Vagina (tissue), 2 donors: Measurements from ENCODE around the gene GABARAPL2. TPM values are rescaled to one million over a fixed set of nuclear protein-coding genes. Genes with fewer than 3 reads are reported as not detected.

Experiments
- DNase-seq, 2 donors: peaks; one replicate each; pipeline ENCODE4 v3.0.0-alpha.2; 2017; ENCODE audit errors: extremely low spot score in 2 of 2
- H3K27ac ChIP-seq: fragments of 200-600 bp; sonication (generic); one replicate; pipeline ENCODE4 v1.5.1; 2019
- H3K27me3 ChIP-seq: fragments of 200-600 bp; sonication (generic); one replicate; pipeline ENCODE4 v1.5.1; 2019
- H3K36me3 ChIP-seq, 2 donors: fragments of 200-600 bp; sonication (generic); one replicate each; pipeline ENCODE4 v1.5.1; 2017 to 2019
- H3K4me1 ChIP-seq: fragments of 200-600 bp; sonication (generic); one replicate; pipeline ENCODE4 v1.5.1; 2019
- H3K4me3 ChIP-seq, 2 donors: fragments of 200-600 bp; sonication (generic); 1 replicate in 1 of 2; 2 replicates in 1 of 2; pipeline ENCODE4 v1.5.1; 2016 to 2019
- H3K9me3 ChIP-seq: fragments of 200-600 bp; sonication (generic); one replicate; pipeline ENCODE4 v1.5.1; 2019
- POLR2A ChIP-seq, 2 donors: fragments of 450-650 bp; IDR thresholded peaks; one replicate each; pipeline ENCODE4 v1.6.1; 2017; ENCODE audit warnings: antibody characterized with exemption in 2 of 2, mild to moderate bottlenecking in 2 of 2, moderate library complexity in 2 of 2
- POLR2AphosphoS5 ChIP-seq, 2 donors: sonication (generic); formaldehyde crosslinking; IDR thresholded peaks; one replicate each; pipeline ENCODE4 v1.9.0; 2017; ENCODE audit warnings: antibody characterized with exemption in 2 of 2, mild to moderate bottlenecking in 2 of 2, low read depth in 1 of 2; ENCODE audit not compliant: insufficient read depth in 1 of 2
- intact Hi-C: fragments of 100-400 bp; cut with DNase I; formaldehyde crosslinking; loops from one replicate; pipeline ENCODE4 v1.15.1; 2023
- total RNA-seq: library from RNA; depleted of rRNA; stranded (reverse); fragments of >200 nt; gene quantifications from one replicate; pipeline ENCODE4 v1.2.3, GENCODE V29; 2016
- TF ChIP-seq, protein P1 (sequence below), 3 experiments: fragments of 450-650 bp in 2 of 3; fragments of 200-600 bp in 1 of 3; sonication (generic) in 1 of 3; IDR thresholded peaks; one replicate each; pipeline ENCODE4 v1.5.1; 2017 to 2019; ENCODE audit warnings: antibody characterized with exemption in 3 of 3, mild to moderate bottlenecking in 2 of 3, moderate library complexity in 2 of 3

Gene GABARAPL2
- total RNA-seq, 1 donor from 2014 or later = 86.4 TPM

DNA sequence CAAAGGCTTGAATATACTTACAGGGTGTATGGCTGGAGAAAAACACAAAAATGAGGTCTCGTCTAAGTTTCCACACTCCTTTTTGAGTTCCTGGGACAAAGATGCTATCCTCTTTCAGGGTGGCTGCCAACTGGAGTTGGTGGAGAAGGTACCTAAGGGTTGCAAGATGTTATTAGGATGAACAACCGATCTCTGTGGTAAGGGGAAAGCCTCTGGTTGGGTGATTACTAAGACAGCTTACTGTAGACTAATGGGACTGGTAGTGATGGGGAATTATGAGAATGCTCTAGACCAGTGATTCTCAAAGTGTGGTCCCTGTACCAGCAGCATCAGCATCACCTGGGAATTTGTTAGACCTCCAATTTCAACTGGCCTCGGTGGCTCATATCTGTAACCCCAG, 50.9 kb downstream of the GABARAPL2 start:
- H3K4me1 ChIP-seq = peaks cover 18% of the 10 kb centered on the region
- H3K27ac ChIP-seq = no peak overlapping the region
- intact Hi-C loops = no loop called here
- no peak for DNase-seq
- H3K9me3 ChIP-seq = no peaks in the 10 kb centered on the region
- H3K36me3 ChIP-seq = peaks cover 0 to 54% of the 10 kb centered on the region in 2 donors
- TF ChIP-seq POLR2AphosphoS5 (IDR thresholded peaks at IDR 0.05; ENCODE audit: insufficient read depth in 1 of 2, low read depth in 1 of 2) (no peak), POLR2A (IDR thresholded peaks at IDR 0.05) (no peak)
- TF ChIP-seq, protein P1, sequence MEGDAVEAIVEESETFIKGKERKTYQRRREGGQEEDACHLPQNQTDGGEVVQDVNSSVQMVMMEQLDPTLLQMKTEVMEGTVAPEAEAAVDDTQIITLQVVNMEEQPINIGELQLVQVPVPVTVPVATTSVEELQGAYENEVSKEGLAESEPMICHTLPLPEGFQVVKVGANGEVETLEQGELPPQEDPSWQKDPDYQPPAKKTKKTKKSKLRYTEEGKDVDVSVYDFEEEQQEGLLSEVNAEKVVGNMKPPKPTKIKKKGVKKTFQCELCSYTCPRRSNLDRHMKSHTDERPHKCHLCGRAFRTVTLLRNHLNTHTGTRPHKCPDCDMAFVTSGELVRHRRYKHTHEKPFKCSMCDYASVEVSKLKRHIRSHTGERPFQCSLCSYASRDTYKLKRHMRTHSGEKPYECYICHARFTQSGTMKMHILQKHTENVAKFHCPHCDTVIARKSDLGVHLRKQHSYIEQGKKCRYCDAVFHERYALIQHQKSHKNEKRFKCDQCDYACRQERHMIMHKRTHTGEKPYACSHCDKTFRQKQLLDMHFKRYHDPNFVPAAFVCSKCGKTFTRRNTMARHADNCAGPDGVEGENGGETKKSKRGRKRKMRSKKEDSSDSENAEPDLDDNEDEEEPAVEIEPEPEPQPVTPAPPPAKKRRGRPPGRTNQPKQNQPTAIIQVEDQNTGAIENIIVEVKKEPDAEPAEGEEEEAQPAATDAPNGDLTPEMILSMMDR (IDR thresholded peaks at IDR 0.05) = no peak
- H3K4me3 ChIP-seq = no peak overlapping the region
- H3K27me3 ChIP-seq = no peaks in the 10 kb centered on the region

DNA sequence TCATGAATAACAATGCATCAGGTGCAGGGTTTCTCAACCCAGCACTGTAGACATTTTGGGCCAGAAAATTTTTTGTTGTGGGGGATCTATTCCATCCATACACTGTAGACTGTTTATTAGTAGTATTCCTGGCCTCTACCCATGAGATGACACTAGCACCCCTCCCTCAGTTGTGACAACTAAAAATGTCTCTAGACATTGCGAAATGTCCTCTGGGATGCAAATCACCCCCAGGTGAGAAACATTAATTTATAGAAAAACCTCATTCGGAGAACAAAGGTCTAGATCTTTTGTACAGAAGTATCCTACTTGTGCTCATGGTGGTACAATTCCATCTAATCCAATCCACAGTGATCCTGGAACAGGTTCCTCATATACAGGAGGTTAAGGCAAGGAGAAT, 52.6 kb downstream of the GABARAPL2 start:
- H3K36me3 ChIP-seq = peaks cover 0 to 42% of the 10 kb centered on the region in 2 donors

DNA sequence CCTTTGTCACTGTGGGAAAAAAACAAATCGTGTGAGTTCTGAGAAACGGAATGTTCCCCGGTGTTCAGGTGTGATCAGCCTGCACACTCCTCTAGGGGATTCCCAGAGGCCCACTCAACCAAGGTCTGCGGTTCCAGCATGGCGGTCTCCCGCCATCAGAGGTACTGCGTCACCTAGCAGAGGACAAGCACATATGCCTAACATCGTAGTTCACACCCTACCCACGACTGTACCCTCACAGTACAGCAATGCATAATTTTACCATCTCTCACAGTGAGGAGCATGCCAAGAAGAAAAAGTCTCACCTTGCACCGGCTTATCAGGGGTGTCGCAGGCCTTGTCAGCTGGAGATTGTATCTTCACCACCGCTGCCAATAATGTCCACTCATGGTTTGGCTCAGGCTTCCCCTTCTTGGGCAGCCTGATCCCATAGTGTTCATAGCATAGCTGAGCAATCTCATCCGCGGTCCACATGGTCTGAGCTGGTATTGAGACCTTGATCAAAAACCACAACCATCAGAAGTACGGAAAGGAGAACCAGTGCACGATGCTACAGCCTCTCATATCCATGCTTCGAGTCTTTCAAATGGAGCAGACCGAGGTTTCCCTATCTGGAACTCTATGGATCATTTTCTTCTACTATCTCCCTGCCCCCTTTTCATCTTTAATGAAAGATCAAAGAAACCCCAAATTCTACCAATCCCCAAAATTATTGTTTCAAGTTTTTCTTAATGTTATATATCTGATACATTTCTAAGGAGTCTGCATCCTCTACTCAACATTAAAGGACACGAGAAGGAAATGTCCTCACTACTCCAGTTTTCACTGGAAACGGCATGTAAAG, 54.4 kb downstream of the GABARAPL2 start:
- no peaks in the 10 kb centered on the region for H3K9me3 ChIP-seq
- peaks cover 22% of the 10 kb centered on the region for H3K4me1 ChIP-seq
- peaks cover 0 to 36% of the 10 kb centered on the region in 2 donors for H3K36me3 ChIP-seq
- no peak overlapping the region for H3K27ac ChIP-seq
- H3K27me3 ChIP-seq = no peaks in the 10 kb centered on the region
- intact Hi-C loops = loop anchor here (5.0 to 10.0 kb wide), 2 partner anchors 53 to 156 kb away; partner anchors contain the start of genes GABARAPL2 and TMEM170A
- TF ChIP-seq, protein P1 (IDR thresholded peaks at IDR 0.05) = no peak
- TF ChIP-seq POLR2A (IDR thresholded peaks at IDR 0.05) (no peak), POLR2AphosphoS5 (IDR thresholded peaks at IDR 0.05; ENCODE audit: insufficient read depth in 1 of 2, low read depth in 1 of 2) (no peak)
- DNase-seq = no peak
- H3K4me3 ChIP-seq = no peak overlapping the region

More for the DNA sequence above, 52.6 kb downstream of the GABARAPL2 start:
- no peaks in the 10 kb centered on the region for H3K9me3 ChIP-seq
- DNase-seq = no peak
- H3K4me3 ChIP-seq = no peak overlapping the region
- intact Hi-C loops = no loop called here
- peaks cover 22% of the 10 kb centered on the region for H3K4me1 ChIP-seq
- H3K27me3 ChIP-seq = no peaks in the 10 kb centered on the region
- TF ChIP-seq, protein P1 (IDR thresholded peaks at IDR 0.05) = no peak
- no peak for TF ChIP-seq POLR2AphosphoS5 (IDR thresholded peaks at IDR 0.05; ENCODE audit: insufficient read depth in 1 of 2, low read depth in 1 of 2)
- TF ChIP-seq POLR2A (IDR thresholded peaks at IDR 0.05) = no peak
- no peak overlapping the region for H3K27ac ChIP-seq

DNA sequence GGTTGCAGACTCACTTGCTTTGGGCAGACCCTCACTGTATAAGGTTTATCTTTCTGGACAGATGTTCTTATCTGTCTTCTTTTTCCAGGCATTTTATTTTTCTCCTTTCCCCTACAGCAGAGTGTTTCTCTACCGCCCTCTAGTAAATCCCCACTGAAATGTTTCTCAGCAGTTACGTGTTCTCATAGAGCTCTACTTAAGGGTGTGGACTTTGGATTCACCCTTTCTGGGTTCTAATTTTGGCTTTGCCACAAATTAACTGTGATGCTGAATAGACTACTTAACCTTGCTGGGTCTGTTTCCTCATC, 54.9 kb downstream of the GABARAPL2 start:
- H3K27ac ChIP-seq = no peak overlapping the region
- TF ChIP-seq, protein P1 (IDR thresholded peaks at IDR 0.05) = no peak
- no peak for TF ChIP-seq POLR2AphosphoS5 (IDR thresholded peaks at IDR 0.05; ENCODE audit: insufficient read depth in 1 of 2, low read depth in 1 of 2)
- no peak for TF ChIP-seq POLR2A (IDR thresholded peaks at IDR 0.05)
- no peak for DNase-seq
- peaks cover 0 to 36% of the 10 kb centered on the region in 2 donors for H3K36me3 ChIP-seq
- intact Hi-C loops = loop anchor here (5.0 to 10.0 kb wide), 2 partner anchors 54 to 156 kb away; partner anchors contain the start of genes GABARAPL2 and TMEM170A
- H3K27me3 ChIP-seq = no peaks in the 10 kb centered on the region
- H3K9me3 ChIP-seq = no peaks in the 10 kb centered on the region
- H3K4me1 ChIP-seq = peaks cover 22% of the 10 kb centered on the region
- no peak overlapping the region for H3K4me3 ChIP-seq
